ENCODE measurements around the gene ATP11A.

The ATP11A gene

GRCh38 chr13:112711528-112712265, 21.9 kb downstream of the ATP11A start:
- no peak overlapping the region for H3K4me3 ChIP-seq (ENCODE audit: low read depth, low read length)
- DNase-seq (ENCODE audit: low read depth): no peak
- TF ChIP-seq, protein P1, sequence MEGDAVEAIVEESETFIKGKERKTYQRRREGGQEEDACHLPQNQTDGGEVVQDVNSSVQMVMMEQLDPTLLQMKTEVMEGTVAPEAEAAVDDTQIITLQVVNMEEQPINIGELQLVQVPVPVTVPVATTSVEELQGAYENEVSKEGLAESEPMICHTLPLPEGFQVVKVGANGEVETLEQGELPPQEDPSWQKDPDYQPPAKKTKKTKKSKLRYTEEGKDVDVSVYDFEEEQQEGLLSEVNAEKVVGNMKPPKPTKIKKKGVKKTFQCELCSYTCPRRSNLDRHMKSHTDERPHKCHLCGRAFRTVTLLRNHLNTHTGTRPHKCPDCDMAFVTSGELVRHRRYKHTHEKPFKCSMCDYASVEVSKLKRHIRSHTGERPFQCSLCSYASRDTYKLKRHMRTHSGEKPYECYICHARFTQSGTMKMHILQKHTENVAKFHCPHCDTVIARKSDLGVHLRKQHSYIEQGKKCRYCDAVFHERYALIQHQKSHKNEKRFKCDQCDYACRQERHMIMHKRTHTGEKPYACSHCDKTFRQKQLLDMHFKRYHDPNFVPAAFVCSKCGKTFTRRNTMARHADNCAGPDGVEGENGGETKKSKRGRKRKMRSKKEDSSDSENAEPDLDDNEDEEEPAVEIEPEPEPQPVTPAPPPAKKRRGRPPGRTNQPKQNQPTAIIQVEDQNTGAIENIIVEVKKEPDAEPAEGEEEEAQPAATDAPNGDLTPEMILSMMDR (IDR thresholded peaks at IDR 0.05; ENCODE audit: low read depth, low read length, missing control alignments): no peak

DNA sequence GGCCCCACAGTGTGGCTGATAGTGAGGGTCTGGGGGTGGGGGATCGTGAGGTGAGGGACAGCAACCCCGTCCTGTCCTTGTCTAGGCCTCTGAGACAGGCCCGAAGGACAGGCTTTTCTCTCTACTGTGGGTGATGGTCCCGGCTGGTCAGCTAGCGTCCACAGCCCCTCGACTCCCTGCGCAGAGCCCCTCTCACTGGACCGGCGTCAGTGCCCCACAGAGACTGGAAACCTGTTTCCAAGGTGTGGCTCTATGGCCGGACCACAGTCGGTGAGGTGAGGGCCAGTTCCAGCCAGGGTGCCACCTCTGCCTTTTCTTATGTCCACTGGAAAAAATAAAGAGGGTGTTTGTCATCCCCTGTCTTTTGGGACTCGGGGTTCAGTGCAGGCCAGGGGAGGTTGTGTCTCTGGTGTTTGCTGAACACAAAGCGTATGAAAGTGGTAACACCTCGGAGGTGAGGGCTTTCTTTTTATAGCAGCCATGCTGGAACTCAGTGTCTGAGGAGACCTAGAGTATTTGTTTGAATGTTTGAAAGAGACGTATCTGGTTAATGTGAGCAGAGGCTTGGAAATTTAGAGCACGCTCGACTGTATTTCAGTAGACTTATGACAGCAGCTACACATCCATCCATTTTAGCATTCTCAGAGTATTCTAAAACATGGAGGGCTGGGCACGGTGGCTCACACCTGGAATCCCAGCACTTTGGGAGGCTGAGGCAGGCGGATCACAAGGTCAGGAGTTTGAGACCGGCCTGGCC, 22.8 kb downstream of the ATP11A start:
- no peak for DNase-seq (ENCODE audit: low read depth)
- H3K4me3 ChIP-seq (ENCODE audit: low read depth, low read length): no peak overlapping the region
- TF ChIP-seq, protein P1 (IDR thresholded peaks at IDR 0.05; ENCODE audit: low read depth, low read length, missing control alignments): no peak

GRCh38 chr13:112713517-112714253, 23.8 kb downstream of the ATP11A start:
- DNase-seq (ENCODE audit: low read depth): no peak
- H3K4me3 ChIP-seq (ENCODE audit: low read depth, low read length): no peak overlapping the region
- TF ChIP-seq, protein P1 (IDR thresholded peaks at IDR 0.05; ENCODE audit: low read depth, low read length, missing control alignments): no peak

GRCh38 chr13:112714376-112715174, 24.7 kb downstream of the ATP11A start:
- no peak overlapping the region for H3K4me3 ChIP-seq (ENCODE audit: low read depth, low read length)
- TF ChIP-seq, protein P1 (IDR thresholded peaks at IDR 0.05; ENCODE audit: low read depth, low read length, missing control alignments): no peak
- no peak for DNase-seq (ENCODE audit: low read depth)

GRCh38 chr13:112715210-112715609, 25.4 kb downstream of the ATP11A start:
- TF ChIP-seq, protein P1 (IDR thresholded peaks at IDR 0.05; ENCODE audit: low read depth, low read length, missing control alignments): no peak

GRCh38 chr13:112715715-112716460, 26.1 kb downstream of the ATP11A start:
- no peak for DNase-seq (ENCODE audit: low read depth)
- H3K4me3 ChIP-seq (ENCODE audit: low read depth, low read length): no peak overlapping the region
- TF ChIP-seq, protein P1 (IDR thresholded peaks at IDR 0.05; ENCODE audit: low read depth, low read length, missing control alignments): no peak

More at GRCh38 chr13:112715210-112715609, 25.4 kb downstream of the ATP11A start:
- DNase-seq (ENCODE audit: low read depth): no peak
- H3K4me3 ChIP-seq (ENCODE audit: low read depth, low read length): no peak overlapping the region
